A549 (cell line): Measurements from ENCODE around the gene KRTDAP. TPM values are rescaled to one million over a fixed set of nuclear protein-coding genes. Genes with fewer than 3 reads are reported as not detected.
A peak's percentile ranks its signal among the peaks of the same experiment; 100 is the strongest.

Experiments
- ATAC-seq, 2 experiments: fragments of 200-7000 bp in 1 of 2; fragments of >200 bp in 1 of 2; cut with Nextera tagmentation in 1 of 2; cut with Tn5 transposase in 1 of 2; 3 replicates each; pipeline versions ENCODE4 v1.8.0 to v1.9.1; 2018 to 2020; ENCODE audit warnings: mild to moderate bottlenecking in 1 of 2, moderate library complexity in 1 of 2
- CTCF ChIA-PET: fragments of 300-600 bp; sonication (Branson Sonifier 250); formaldehyde crosslinking; extraction: SDS; loops from one replicate; lab custom pipeline; 2021; ENCODE audit warnings: antibody characterized with exemption, inconsistent platforms; lab: Yijun Ruan, JAX
- POLR2A ChIA-PET: fragments of 350-600 bp; formaldehyde crosslinking; extraction: SDS; loops from one replicate; lab custom pipeline; 2021; ENCODE audit warnings: antibody characterized with exemption, inconsistent platforms; lab: Yijun Ruan, JAX
- DNase-seq, 2 experiments: peaks; one replicate each; pipeline versions ENCODE4 v3.0.0 to v3.0.0-alpha.2; 2011 to 2016; ENCODE audit warnings: low read depth in 1 of 2, low spot score in 1 of 2
- FAIRE-seq: peaks from 2 replicates; lab custom pipeline; 2011; peaks lifted over from hg19 to GRCh38; lab: Jason Lieb, UNC
- H3K27ac ChIP-seq, 2 experiments: fragments of >200 bp; sonication (Bioruptor Twin); formaldehyde crosslinking; 3 replicates each; pipeline ENCODE4 v1.5.1; 2016 to 2017
- H3K4me1 ChIP-seq: fragments of >200 bp; sonication (Bioruptor Twin); formaldehyde crosslinking; 3 replicates; pipeline ENCODE4 v1.6.1; 2016
- H3K4me2 ChIP-seq: fragments of >200 bp; sonication (Bioruptor Twin); formaldehyde crosslinking; 3 replicates; pipeline ENCODE4 v1.6.1; 2016
- H3K4me3 ChIP-seq: fragments of >200 bp; sonication (Bioruptor Twin); formaldehyde crosslinking; 3 replicates; pipeline ENCODE4 v1.5.1; 2016
- H3K9me3 ChIP-seq: fragments of >200 bp; sonication (Bioruptor Twin); formaldehyde crosslinking; 3 replicates; pipeline ENCODE4 v1.6.1; 2016
- CEBPB ChIP-seq, 2 experiments: fragments of >200 bp in 1 of 2; sonication (Bioruptor Twin) in 1 of 2; formaldehyde crosslinking in 1 of 2; IDR thresholded peaks; 2 replicates each; pipeline ENCODE4 v1.6.1; 2012 to 2016
- CHD2 ChIP-seq: fragments of 150-350 bp; IDR thresholded peaks from 2 replicates; pipeline ENCODE4 v1.6.1; 2014; ENCODE audit warnings: low read length; ENCODE audit not compliant: partially characterized antibody
- ELK1 ChIP-seq: fragments of 150-350 bp; IDR thresholded peaks from 2 replicates; pipeline ENCODE4 v1.6.1; 2014; ENCODE audit warnings: low read depth, mild to moderate bottlenecking, low read length
- ESRRA ChIP-seq: fragments of 150-350 bp; IDR thresholded peaks from 2 replicates; pipeline ENCODE4 v1.6.1; 2014; ENCODE audit warnings: mild to moderate bottlenecking, low read length, borderline replicate concordance
- FOSB ChIP-seq: fragments of 250-450 bp; sonication (Bioruptor Pico); IDR thresholded peaks from 2 replicates; pipeline ENCODE4 v1.5.0; 2020; ENCODE audit warnings: mild to moderate bottlenecking, moderate library complexity
- FOSL2 ChIP-seq, 2 experiments: fragments of 450-650 bp in 1 of 2; fragments of >200 bp in 1 of 2; sonication (Bioruptor Twin) in 1 of 2; formaldehyde crosslinking; IDR thresholded peaks; 2 replicates each; pipeline versions ENCODE4 v1.5.0 to v1.6.1; 2016 to 2020; ENCODE audit warnings: mild to moderate bottlenecking in 1 of 2, moderate library complexity in 1 of 2
- HES2 ChIP-seq: fragments of >200 bp; sonication (Bioruptor Twin); formaldehyde crosslinking; IDR thresholded peaks from 2 replicates; pipeline ENCODE4 v1.6.1; 2016
- HEYL ChIP-seq: fragments of 250-450 bp; sonication (Bioruptor Pico); IDR thresholded peaks from 2 replicates; pipeline ENCODE4 v1.8.0; 2021; ENCODE audit warnings: mild to moderate bottlenecking, moderate library complexity
- HMGXB4 ChIP-seq: fragments of 250-450 bp; sonication (Bioruptor Pico); IDR thresholded peaks from 2 replicates; pipeline ENCODE4 v1.5.0; 2021; ENCODE audit warnings: mild to moderate bottlenecking, moderate library complexity, borderline replicate concordance
- HOXA7 ChIP-seq: fragments of 250-450 bp; sonication (Bioruptor Pico); IDR thresholded peaks from 2 replicates; pipeline ENCODE4 v1.5.0; 2020; ENCODE audit warnings: mild to moderate bottlenecking, moderate library complexity
- HOXB13 ChIP-seq: fragments of 250-450 bp; sonication (Bioruptor Pico); IDR thresholded peaks from 2 replicates; pipeline ENCODE4 v1.5.0; 2020; ENCODE audit warnings: low read depth, mild to moderate bottlenecking, moderate library complexity
- NFE2L2 ChIP-seq: fragments of 150-350 bp; conservative IDR thresholded peaks from 2 replicates; pipeline ENCODE4 v1.6.1; 2014; ENCODE audit warnings: low read length
- NPAS2 ChIP-seq: fragments of 250-450 bp; sonication (Bioruptor Pico); IDR thresholded peaks from 2 replicates; pipeline ENCODE4 v1.8.0; 2022; ENCODE audit warnings: mild to moderate bottlenecking, moderate library complexity, borderline replicate concordance
- RFX5 ChIP-seq: fragments of 450-650 bp; IDR thresholded peaks from 2 replicates; pipeline ENCODE4 v1.7.1; 2014; ENCODE audit warnings: antibody characterized with exemption, mild to moderate bottlenecking, moderate library complexity
- SREBF2 ChIP-seq: fragments of 450-650 bp; IDR thresholded peaks from 2 replicates; pipeline ENCODE4 v1.6.1; 2014; ENCODE audit warnings: mild to moderate bottlenecking, moderate library complexity
- ZC3H11A ChIP-seq: fragments of 450-650 bp; IDR thresholded peaks from 2 replicates; pipeline ENCODE4 v1.6.1; 2014; ENCODE audit warnings: antibody characterized with exemption, mild to moderate bottlenecking
- WGBS: methylation state at CpG from one replicate; pipeline ENCODE4 v1.1.6; 2017; ENCODE audit errors: missing lambda C conversion rate; 5-methylcytosine and 5-hydroxymethylcytosine counted together
- polyA plus RNA-seq, 4 experiments: library from polyadenylated mRNA; depleted of rRNA in 3 of 4; stranded (reverse); fragments of >200 nt; fragmentation: RNase III in 1 of 4; extraction: RNeasy Plus Mini Kit Qiagen cat#74134 plus additional on column Dnase treatment in 1 of 4; gene quantifications; 2 replicates in 3 of 4; 3 replicates in 1 of 4; pipeline ENCODE4 v1.2.3, GENCODE V29; 2011 to 2017

The KRTDAP gene
- polyA plus RNA-seq, 2 of the 4 experiments (the other 2 are of a cell fraction): not detected

GRCh38 chr19:35528218-35529038 lies 38.2 kb upstream of the KRTDAP start, which contains the start of gene SBSN:
SBSN (minus strand) TSS chr19:35528311; CDS start chr19:35528281, 30 bp downstream.
- 46% methylated on average over 11 of the region's 11 CpGs for WGBS
- peak; percentile 79 for FAIRE-seq
- DNase-seq: no peak
- no peak within 1 kb of the TSS for H3K4me2 ChIP-seq
- no peak for TF ChIP-seq SREBF2
- TF ChIP-seq HOXB13 (CRISPR knock-in tag): no peak
- TF ChIP-seq CHD2: no peak
- 0 out of 2 replicates have a peak, but pooled peaks have one; percentile 9 for TF ChIP-seq FOSL2 (IDR thresholded peaks at IDR 0.05)
- peak; percentile 55 for TF ChIP-seq FOSL2 (CRISPR knock-in tag; IDR thresholded peaks at IDR 0.05)
- no peak for TF ChIP-seq RFX5
- TF ChIP-seq HEYL: no peak
- TF ChIP-seq CEBPB (IDR thresholded peaks at IDR 0.05): peak in 1 of 2 experiments; percentile 19; a peak in 2 of 4 replicates
- no peak for TF ChIP-seq FOSB (CRISPR knock-in tag)
- TF ChIP-seq, all 56 proteins: peak for 2
- ATAC-seq: no peak
- POLR2A ChIA-PET: interaction anchor here (1.6 kb wide), 1 partner anchor 12 kb away, joined by 3 read pairs; no protein-coding TSS in a partner anchor
- no peaks in the 10 kb centered on the region for H3K9me3 ChIP-seq
- no peak within 1 kb of the TSS for H3K27ac ChIP-seq
- no peak within 1 kb of the TSS for H3K4me3 ChIP-seq
- peaks cover 7% of the 10 kb centered on the region; the same call in 2 of the 3 replicates for H3K4me1 ChIP-seq
- CTCF ChIA-PET: interaction anchor here (0.7 to 5.9 kb wide), 6 partner anchors 8 to 259 kb away, joined by 3 to 52 read pairs (median 4); no protein-coding TSS in a partner anchor

- H3K4me2 ChIP-seq: no peak overlapping the region
- ATAC-seq (no peak), FAIRE-seq (no peak), DNase-seq (no peak)
- ChIA-PET POLR2A (interaction anchor here (1.0 kb wide), 1 partner anchor 16 kb away, joined by 4 read pairs; no protein-coding TSS in a partner anchor), CTCF (interaction anchor here (0.8 to 7.5 kb wide), 5 partner anchors 11 to 167 kb away, joined by 3 to 80 read pairs (median 11); no protein-coding TSS in a partner anchor)
- TF ChIP-seq HOXA7 (CRISPR knock-in tag) (no peak), ELK1 (no peak), NFE2L2 (no peak)
- no peaks in the 10 kb centered on the region for H3K9me3 ChIP-seq
- H3K4me3 ChIP-seq: no peak overlapping the region
- 39% methylated on average over 4 of the region's 4 CpGs for WGBS
- peaks cover 7% of the 10 kb centered on the region; the same call in 1 of the 3 replicates for H3K4me1 ChIP-seq
- no peak overlapping the region for H3K27ac ChIP-seq
Measured at GRCh38 chr19:35525873-35526272, 35.6 kb upstream of the KRTDAP start.

GRCh38 chr19:35524181-35524837 lies 34.0 kb upstream of the KRTDAP start:
- no peak overlapping the region for H3K27ac ChIP-seq
- 60% methylated on average over 11 of the region's 11 CpGs for WGBS
- peaks cover 9% of the 10 kb centered on the region; the same call in 2 of the 3 replicates for H3K4me1 ChIP-seq
- DNase-seq: no peak
- CTCF ChIA-PET: interaction anchor here (0.9 to 7.5 kb wide), 7 partner anchors 9 to 172 kb away, joined by 3 to 80 read pairs (median 6); partner anchors contain the start of gene GAPDHS
- no peak overlapping the region for H3K4me3 ChIP-seq
- no peak; a peak in 1 of 6 replicates for ATAC-seq
- no peak for TF ChIP-seq HES2
- no peak for TF ChIP-seq ZC3H11A
- no peak for TF ChIP-seq ESRRA
- no peak for TF ChIP-seq NPAS2
- no peak for TF ChIP-seq HMGXB4 (CRISPR knock-in tag)
- H3K4me2 ChIP-seq: no peak overlapping the region
- no peaks in the 10 kb centered on the region for H3K9me3 ChIP-seq
- FAIRE-seq: no peak
- POLR2A ChIA-PET: no interaction called here
